Lower lobe of right lung (tissue), 2 donors: ENCODE data around the gene PSMD11. TPM values are rescaled to one million over a fixed set of nuclear protein-coding genes. Genes with fewer than 3 reads are reported as not detected.

Source experiments
- ATAC-seq, 2 donors: fragments of 200-7000 bp; cut with Tn5 transposase; one replicate each; pipeline ENCODE4 v1.9.1; 2020 to 2022; ENCODE audit warnings: mild to moderate bottlenecking in 2 of 2, moderate library complexity in 2 of 2
- DNase-seq: peaks from one replicate; pipeline ENCODE4 v3.0.0-alpha.2; 2020
- H3K27ac ChIP-seq: fragments of 200-600 bp; one replicate; pipeline ENCODE4 v1.8.0; 2022
- H3K27me3 ChIP-seq: fragments of 200-600 bp; one replicate; pipeline ENCODE4 v1.8.0; 2022; ENCODE audit warnings: low read depth
- H3K36me3 ChIP-seq: fragments of 200-600 bp; one replicate; pipeline ENCODE4 v1.8.0; 2022; ENCODE audit warnings: mild to moderate bottlenecking
- H3K4me1 ChIP-seq: fragments of 200-600 bp; one replicate; pipeline ENCODE4 v1.8.0; 2022
- H3K4me3 ChIP-seq: fragments of 200-600 bp; one replicate; pipeline ENCODE4 v1.8.0; 2022; ENCODE audit warnings: mild to moderate bottlenecking
- H3K9me3 ChIP-seq: fragments of 200-600 bp; one replicate; pipeline ENCODE4 v1.8.0; 2022
- CTCF ChIP-seq: fragments of 200-600 bp; IDR thresholded peaks from one replicate; pipeline ENCODE4 v1.8.0; 2022; ENCODE audit warnings: antibody characterized with exemption, mild to moderate bottlenecking
- intact Hi-C: fragments of 100-400 bp; cut with DNase I; formaldehyde crosslinking; loops from one replicate; pipeline ENCODE4 v1.11.0; 2022
- total RNA-seq: library from RNA; stranded (reverse); fragmentation: NEBNext Ultra II Directional; extraction: Animal tissue kit (Norgen Biotek cat#: 25700); gene quantifications from one replicate; pipeline ENCODE4 v1.2.1, GENCODE V29; 2021
- donor health status: DM: no; HTN: yes; CAD: no; lungs with severe emphysema.

Gene PSMD11
- total RNA-seq, 1 donor from 2014 or later = 57.2 TPM

- no peak overlapping the region for H3K27ac ChIP-seq
- H3K36me3 ChIP-seq = no peaks in the 10 kb centered on the region
- no peak for DNase-seq
- H3K4me3 ChIP-seq = no peak overlapping the region
- no peak for TF ChIP-seq CTCF
- ATAC-seq = no peak
- no peaks in the 10 kb centered on the region for H3K27me3 ChIP-seq
- no peaks in the 10 kb centered on the region for H3K9me3 ChIP-seq
- intact Hi-C loops = no loop called here
- peaks cover 19% of the 10 kb centered on the region for H3K4me1 ChIP-seq
Observed at GRCh38 chr17:32516450-32516849, 72.1 kb downstream of the PSMD11 start.

GRCh38 chr17:32516940-32517701 is 72.8 kb downstream of the PSMD11 start:
- ATAC-seq = no peak
- no peaks in the 10 kb centered on the region for H3K36me3 ChIP-seq

GRCh38 chr17:32517982-32518381 is 73.7 kb downstream of the PSMD11 start:
- ATAC-seq (no peak), DNase-seq (no peak)
- Histone ChIP-seq H3K4me3 (no peak overlapping the region), H3K36me3 (no peaks in the 10 kb centered on the region), H3K27me3 (no peaks in the 10 kb centered on the region), H3K27ac (no peak overlapping the region), H3K9me3 (no peaks in the 10 kb centered on the region), H3K4me1 (peaks cover 19% of the 10 kb centered on the region)
- intact Hi-C loops = no loop called here
- no peak for TF ChIP-seq CTCF

More at GRCh38 chr17:32516940-32517701, 72.8 kb downstream of the PSMD11 start:
- Histone ChIP-seq H3K9me3 (no peaks in the 10 kb centered on the region), H3K4me3 (no peak overlapping the region), H3K4me1 (peaks cover 19% of the 10 kb centered on the region), H3K27me3 (no peaks in the 10 kb centered on the region), H3K27ac (no peak overlapping the region)
- TF ChIP-seq CTCF = no peak
- DNase-seq = no peak
- intact Hi-C loops = no loop called here

GRCh38 chr17:32518646-32519227 is 74.4 kb downstream of the PSMD11 start:
- ATAC-seq (no peak), DNase-seq (no peak)
- Histone ChIP-seq H3K27me3 (no peaks in the 10 kb centered on the region), H3K36me3 (no peaks in the 10 kb centered on the region), H3K27ac (no peak overlapping the region), H3K9me3 (no peaks in the 10 kb centered on the region), H3K4me3 (peak overlapping the region; percentile 52), H3K4me1 (peaks cover 19% of the 10 kb centered on the region)
- intact Hi-C loops = no loop called here
- TF ChIP-seq CTCF = no peak

GRCh38 chr17:32519228-32520103 is 75.2 kb downstream of the PSMD11 start:
- intact Hi-C loops = no loop called here
- peak overlapping the region; percentile 9 for H3K27ac ChIP-seq
- peak; percentile 56 for DNase-seq

More at GRCh38 chr17:32519228-32520103, 75.2 kb downstream of the PSMD11 start:
- H3K4me1 ChIP-seq = peaks cover 19% of the 10 kb centered on the region
- TF ChIP-seq CTCF = no peak
- peak overlapping the region; percentile 52 for H3K4me3 ChIP-seq
- peak; percentile 73 to 81 for ATAC-seq
- no peaks in the 10 kb centered on the region for H3K36me3 ChIP-seq
- no peaks in the 10 kb centered on the region for H3K27me3 ChIP-seq
- H3K9me3 ChIP-seq = no peaks in the 10 kb centered on the region
